GM12864 (cell line): Measurements from ENCODE around the gene ALKBH1.
"Not testable (repeated sequence)": the region's sequence is repeated elsewhere in the genome, so short reads cannot be mapped to it uniquely, and the experiment has no call there.

Experiments used
- DNase-seq: peaks from one replicate; pipeline ENCODE4 v3.0.0-alpha.2; 2011; ENCODE audit warnings: low read depth
- H3K4me3 ChIP-seq: 2 replicates; pipeline ENCODE4 v1.5.1; 2011; ENCODE audit warnings: mild to moderate bottlenecking, low read depth, low read length, control low read depth
- CTCF ChIP-seq: IDR thresholded peaks from 2 replicates; pipeline ENCODE4 v1.5.1; 2011; ENCODE audit warnings: low read depth, mild to moderate bottlenecking, moderate library complexity, low read length, control low read depth, inconsistent platforms; ENCODE audit errors: missing control alignments

The ALKBH1 gene

DNA sequence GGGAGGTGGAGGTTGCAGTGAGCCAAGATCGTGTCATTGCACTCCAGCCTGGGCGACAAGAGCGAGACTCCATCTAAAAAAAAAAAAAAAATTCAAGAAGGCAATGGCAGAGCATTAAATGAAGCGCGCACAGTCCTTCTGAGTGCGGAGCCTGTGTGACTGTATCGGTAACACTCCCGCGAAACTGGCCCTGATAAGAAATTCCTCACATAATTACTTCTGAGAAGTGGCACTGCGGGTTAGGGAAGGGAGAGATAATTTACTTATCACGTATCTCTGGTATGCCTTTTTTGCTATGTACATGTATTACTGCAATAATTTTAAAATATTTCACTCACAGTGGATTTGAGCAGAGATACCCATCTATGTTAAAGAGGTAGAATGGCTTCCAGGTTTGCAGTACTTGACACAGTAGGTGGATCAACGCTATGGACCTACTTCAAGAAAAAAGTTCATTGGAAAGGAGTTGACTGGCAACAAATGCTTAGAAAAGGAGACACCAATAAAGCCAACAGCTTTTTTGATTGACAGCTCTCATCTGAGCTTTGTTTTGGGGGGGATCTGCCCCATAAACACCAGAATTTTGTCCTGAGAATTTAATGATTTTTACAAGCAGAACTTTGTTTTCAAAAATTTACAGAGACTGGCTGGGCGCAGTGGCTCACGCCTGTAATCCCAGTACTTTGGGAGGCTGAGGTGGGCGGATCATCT, 62.1 kb downstream of the ALKBH1 start:
- no peak for TF ChIP-seq CTCF
- DNase-seq: no peak

GRCh38 chr14:77642407-77642806, 65.4 kb downstream of the ALKBH1 start:
- TF ChIP-seq CTCF: no peak
- H3K4me3 ChIP-seq: no peak overlapping the region; the same call in 1 of the 2 replicates
- DNase-seq: no peak

More for the DNA sequence above, 62.1 kb downstream of the ALKBH1 start:
- no peak overlapping the region for H3K4me3 ChIP-seq

GRCh38 chr14:77641534-77642341, 66.1 kb downstream of the ALKBH1 start:
- no peak for TF ChIP-seq CTCF
- DNase-seq: peak; percentile 35
- H3K4me3 ChIP-seq: peak overlapping the region; percentile 54

DNA sequence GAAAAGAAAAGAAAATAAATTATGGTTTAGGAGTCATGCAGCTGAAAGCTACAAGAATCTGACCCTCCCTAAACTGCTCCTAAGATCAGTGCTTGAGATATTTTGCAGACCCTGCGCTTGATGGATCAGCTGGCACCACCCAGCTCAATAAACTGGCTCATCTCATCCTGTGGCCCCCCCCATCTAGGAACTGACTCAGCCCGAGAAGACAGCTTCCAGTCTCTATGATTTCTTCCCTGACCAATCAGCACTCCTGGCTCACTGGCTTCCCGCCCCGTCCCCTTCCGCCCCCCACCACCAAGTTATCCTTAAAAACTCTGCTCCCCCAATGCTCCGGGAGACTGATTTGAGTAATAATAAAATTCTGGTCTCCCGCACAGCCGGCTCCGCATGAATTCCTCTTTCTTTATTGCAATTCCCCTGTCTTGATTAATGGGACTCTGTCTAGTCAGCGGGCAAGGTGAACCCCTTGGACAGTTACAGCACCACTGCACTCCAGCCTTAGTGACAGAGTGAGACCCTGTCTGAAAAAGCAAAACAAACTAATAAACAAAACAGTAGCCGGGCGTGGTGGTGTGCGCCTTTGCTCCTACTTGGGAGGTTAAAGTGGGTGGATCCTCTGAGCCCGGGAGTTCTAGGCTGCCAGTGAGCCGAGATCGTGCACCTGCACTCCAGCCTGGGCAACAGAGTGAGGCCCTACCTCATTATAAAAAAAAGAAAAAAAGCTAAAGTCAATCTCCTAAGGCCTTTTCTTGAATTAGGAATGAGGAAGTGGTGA, 66.9 kb downstream of the ALKBH1 start:
- no peak for DNase-seq
- H3K4me3 ChIP-seq: no peak overlapping the region
- no peak for TF ChIP-seq CTCF

DNA sequence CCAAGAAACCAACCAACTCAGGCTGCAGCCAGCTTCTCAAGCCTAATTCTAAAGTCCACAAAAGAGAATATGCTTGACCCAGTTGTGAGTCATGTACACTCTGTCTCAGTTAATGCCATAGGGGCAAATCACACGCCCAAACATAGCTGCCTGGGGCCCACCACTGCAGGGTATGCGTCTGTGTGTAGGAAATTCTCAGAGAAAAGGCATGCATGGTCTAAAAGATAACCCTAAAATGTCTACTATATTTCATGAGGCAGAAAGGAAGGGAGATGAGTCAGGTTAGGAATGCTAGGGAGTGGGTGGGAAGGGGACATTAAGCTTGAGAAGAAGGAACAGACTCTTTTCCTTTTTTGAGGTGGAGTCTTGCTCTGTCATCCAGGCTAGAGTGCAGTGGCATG, 69.1 kb downstream of the ALKBH1 start:
- no peak for TF ChIP-seq CTCF
- DNase-seq: no peak
- H3K4me3 ChIP-seq: no peak overlapping the region

GRCh38 chr14:77635869-77636268, 72.0 kb downstream of the ALKBH1 start:
- not testable (repeated sequence) for H3K4me3 ChIP-seq, DNase-seq

- not testable (repeated sequence) for DNase-seq, H3K4me3 ChIP-seq
Measured at GRCh38 chr14:77635466-77635865, 72.4 kb downstream of the ALKBH1 start.
